Sigmoid colon (tissue), 3 donors: Measurements from ENCODE around the gene ZNF483.

ENCODE experiments used
- CTCF ChIP-seq, 4 experiments: fragments of 450-650 bp in 3 of 4; fragments of 200-600 bp in 1 of 4; IDR thresholded peaks; one replicate each; pipeline ENCODE4 v1.5.1; 2016 to 2019; ENCODE audit warnings: antibody characterized with exemption in 4 of 4, mild to moderate bottlenecking in 3 of 4, moderate library complexity in 2 of 4
- POLR2A ChIP-seq, 2 donors: fragments of 450-650 bp; IDR thresholded peaks; one replicate each; pipeline ENCODE4 v1.6.1; 2016; ENCODE audit warnings: antibody characterized with exemption in 2 of 2, mild to moderate bottlenecking in 2 of 2, moderate library complexity in 2 of 2

GRCh38 chr9:111502506-111502905, 22.5 kb upstream of the ZNF483 start:
- TF ChIP-seq POLR2A (IDR thresholded peaks at IDR 0.05) (no peak), CTCF (IDR thresholded peaks at IDR 0.05) (no peak)
